Embryonic facial prominence (tissue), 1 donor: ENCODE results near the gene PLLP.

Experiments used
- DNase-seq: peaks from one replicate; pipeline ENCODE4 v3.0.0-alpha.2; 2016; ENCODE audit errors: extremely low spot score

Gene PLLP, protein sequence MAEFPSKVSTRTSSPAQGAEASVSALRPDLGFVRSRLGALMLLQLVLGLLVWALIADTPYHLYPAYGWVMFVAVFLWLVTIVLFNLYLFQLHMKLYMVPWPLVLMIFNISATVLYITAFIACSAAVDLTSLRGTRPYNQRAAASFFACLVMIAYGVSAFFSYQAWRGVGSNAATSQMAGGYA

DNA sequence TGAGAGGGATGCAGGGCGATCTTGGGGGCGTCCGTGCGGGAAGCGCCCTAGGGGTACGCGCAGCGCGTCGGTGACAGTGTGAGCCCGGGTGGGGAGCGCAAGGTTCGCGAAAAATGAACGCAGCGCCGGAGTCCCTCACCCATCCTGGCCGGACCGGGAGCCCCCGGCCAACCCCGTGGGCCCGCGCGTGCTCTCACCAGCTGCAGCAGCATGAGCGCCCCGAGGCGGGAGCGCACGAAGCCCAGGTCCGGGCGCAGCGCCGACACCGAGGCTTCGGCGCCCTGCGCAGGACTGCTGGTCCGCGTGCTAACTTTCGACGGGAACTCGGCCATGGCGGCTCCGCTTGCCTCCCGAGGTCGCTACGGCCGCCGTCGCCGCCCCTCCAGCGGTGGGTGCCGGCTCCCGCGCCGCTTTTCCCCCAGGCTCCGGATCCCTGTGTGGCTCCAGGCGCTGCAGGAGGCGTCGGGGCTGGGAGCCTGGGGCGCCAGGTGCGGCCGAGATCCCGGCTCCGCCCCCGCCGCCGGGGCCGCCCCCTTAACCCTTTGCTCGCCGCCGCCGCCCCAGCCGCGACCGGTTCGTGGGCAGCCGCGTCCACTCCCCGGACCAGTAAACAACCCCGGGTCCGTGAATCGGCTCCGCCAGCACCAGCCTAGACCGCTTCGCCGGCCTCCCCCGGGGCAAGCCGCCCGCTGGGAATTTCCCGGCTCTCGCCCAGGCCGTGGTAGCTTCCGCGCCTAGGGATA is at the start of gene PLLP:
Gene PLLP (minus strand): TSS at position 464 of the 743 bp plus-strand sequence. CDS start 132 bp downstream, at position 332.
- DNase-seq = no peak

DNA sequence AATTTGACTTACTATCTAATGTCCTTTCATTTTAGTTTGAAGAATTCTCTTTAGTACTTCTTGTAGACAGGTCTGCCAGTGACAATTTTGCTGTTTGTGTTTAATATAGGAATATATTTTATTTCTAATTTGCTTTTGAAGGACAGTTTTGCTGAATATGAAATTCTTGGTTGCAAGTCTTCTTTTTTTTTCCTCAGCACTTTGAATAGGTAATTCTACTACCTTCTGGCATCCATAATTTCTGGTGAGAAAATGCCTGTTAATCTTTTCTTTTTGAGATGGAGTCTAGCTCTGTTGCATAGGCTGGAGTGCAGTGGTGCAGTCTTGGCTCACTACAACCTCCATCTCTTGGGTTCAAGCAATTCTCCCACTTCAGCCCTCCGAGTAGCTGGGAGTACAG is 48.9 kb upstream of the PLLP start:
- no peak for DNase-seq

DNA sequence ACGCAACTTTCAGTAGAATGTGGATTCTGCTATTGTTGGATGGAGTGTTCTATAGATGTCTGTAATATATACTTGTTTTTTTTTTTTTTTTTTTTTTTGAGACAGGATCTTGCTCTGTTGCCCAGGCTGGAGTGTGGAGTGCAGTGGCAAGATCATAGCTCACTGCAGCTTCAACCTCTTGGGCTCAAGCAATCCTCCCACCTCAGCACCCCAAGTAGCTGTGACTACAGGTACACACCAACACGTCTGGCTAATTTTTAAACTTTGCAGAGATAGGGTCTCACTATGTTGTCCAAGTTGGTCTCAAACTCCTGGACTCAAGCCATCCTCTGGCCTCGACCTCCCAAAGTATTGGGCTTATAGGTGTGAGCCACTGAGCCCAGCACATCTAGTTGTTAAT is 46.9 kb upstream of the PLLP start:
- DNase-seq = no peak

DNA sequence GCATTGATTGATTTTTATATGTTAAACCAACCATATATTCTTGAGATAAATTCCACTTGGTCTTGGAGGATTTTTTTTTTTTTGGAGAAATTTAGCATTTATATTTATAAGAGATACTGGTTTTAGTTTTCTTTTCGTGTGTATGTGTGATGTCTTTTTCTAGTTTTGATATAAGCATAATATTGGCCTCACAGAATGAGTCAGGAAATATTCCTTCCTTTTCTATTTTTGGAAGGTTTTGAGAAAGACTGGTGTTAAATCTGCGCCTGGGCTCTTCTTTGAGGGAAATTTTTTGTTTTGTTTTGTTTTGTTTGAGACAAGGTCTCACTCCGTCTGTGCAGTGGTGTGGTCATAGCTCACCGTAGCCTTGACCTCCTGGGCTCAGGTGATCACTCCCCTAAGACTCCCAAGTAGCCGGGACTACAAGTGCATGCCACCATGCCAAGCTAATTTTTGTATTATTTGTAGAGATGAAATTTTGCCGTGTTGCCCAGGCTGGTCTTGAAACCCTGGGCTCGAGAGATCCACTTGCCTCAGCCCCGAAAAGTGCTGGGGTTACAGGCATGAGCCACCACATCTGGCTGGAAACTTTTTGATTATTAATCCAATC is 45.4 kb upstream of the PLLP start:
- DNase-seq = no peak

GRCh38 chr16:57325458-57325857 is 41.0 kb upstream of the PLLP start:
- DNase-seq = no peak

GRCh38 chr16:57324749-57325148 is 40.3 kb upstream of the PLLP start:
- DNase-seq = no peak

DNA sequence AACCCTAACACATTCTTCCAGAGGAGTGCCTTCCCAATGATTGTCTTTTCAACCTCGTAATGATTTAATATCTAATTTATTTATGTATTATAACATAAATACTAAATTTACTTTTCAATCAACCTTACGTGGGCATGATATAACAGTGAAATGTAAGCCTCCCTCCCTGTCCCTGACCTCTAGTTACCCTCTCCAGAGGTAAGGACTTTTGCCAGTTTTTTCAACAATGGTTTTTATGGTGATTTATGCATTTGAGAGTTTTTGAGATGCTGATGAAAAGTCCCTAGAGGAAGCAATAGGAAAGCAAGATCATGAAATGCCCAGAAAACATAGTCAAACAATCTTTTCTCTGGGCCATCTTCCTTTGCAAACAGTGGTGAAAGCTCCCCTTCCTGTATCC is 35.2 kb upstream of the PLLP start:
- no peak for DNase-seq

GRCh38 chr16:57318240-57318970 is 33.9 kb upstream of the PLLP start:
- DNase-seq = no peak

GRCh38 chr16:57316390-57317017 is 32.0 kb upstream of the PLLP start:
- no peak for DNase-seq

DNA sequence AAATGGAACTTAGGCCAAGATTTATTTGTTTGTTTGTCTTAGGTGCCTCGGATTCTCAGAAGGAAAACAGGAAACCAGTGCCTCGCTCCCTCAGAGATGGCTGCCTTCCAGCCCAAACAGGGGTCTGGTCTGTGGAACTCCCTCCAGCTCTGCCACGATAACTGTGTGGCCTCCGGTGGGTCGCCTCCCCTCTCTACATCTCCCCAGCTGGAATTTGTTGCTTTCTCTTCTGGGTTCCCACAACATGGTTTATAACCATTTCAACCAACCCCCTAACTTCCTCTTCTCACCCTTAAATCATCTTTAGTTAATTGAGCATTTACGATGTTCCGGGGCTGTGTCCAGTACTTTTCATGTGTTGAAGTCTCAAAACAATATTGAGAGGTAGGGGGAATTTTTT is 30.9 kb upstream of the PLLP start:
- DNase-seq = no peak

DNA sequence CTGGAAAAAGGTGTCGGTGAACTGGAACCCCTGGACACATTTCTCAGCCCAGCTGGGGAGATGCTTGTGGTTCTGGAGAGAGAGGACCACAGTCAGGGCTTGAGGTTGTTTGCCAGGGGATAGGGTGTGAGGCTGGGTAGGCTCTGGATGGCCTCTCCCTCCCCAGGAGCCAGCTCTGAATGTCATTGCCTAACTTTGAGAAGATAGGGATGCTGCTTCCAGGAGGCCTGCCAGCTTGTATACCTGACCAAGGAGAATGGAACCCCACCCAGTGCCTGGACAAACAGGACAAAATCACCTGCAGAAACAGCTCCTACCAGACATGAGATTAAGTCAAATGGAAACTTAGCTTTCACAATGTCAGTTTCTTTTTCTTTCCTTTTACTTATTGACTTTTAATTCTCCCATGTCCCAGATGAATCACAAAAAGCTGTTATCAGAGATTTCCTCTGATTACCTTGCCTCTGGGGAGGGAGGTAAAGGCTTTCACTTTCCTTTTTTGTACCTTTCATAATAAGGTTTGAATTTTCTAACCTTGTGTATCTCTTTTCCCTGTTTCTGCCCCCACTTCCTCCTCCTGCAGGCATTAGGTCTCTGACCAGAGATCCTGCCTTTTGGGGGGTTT is 29.8 kb upstream of the PLLP start:
- no peak for DNase-seq

- no peak for DNase-seq
Measured at GRCh38 chr16:57313509-57313908, 29.0 kb upstream of the PLLP start.

- no peak for DNase-seq
Measured at GRCh38 chr16:57310801-57311200, 26.3 kb upstream of the PLLP start.

- DNase-seq = no peak
Measured at GRCh38 chr16:57308041-57308440, 23.6 kb upstream of the PLLP start.

DNA sequence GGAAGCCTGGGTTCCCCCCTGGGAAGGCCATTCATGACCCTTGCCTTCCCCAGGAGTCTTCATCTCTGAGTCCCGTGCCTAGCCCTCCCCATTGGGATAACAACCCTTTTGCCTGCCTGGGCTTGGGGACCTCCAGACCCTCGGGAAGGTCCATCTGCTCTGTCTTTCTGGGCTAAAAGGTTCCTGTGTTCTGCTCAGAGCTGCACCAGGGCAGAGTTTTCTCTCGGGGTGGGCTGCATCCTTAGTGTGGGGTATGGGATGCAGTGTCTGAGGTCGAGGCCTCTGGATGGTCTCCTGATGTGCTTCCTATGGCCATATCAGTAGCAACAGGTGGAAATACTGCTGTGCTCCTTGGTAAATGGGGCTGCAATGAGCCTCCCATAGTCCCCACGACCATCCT is 22.9 kb upstream of the PLLP start:
- DNase-seq = no peak

DNA sequence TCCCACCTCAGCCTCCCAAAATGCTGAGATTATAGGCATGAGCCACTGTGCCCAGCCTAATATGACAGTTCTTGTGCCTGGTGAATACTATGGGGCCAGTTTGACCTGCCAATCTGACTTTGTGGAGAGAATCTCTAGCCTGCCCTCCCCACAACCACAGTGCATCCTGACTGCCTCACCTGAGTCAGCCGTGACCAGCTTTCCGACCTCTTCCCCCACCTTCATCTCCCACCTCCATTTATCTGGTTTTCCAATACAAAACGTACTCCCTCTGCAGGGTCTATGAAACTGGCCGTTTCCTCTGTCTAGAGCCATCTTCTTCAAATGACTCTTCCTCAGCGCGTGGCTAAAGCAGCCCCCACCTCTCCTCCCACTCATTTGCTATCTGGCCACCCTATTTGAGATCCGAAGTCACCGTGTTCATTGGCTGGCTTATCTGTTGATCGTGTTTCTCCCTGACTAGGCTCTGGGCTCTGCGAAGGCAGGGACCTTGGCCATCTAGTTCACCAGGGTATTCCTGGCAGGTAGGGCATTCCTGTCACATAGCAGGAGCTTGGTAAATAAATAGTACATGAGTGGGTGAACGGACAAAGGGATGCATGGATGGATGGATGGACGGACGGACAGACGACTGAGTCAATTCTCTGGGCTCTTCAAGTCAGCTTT is 22.3 kb upstream of the PLLP start:
- no peak for DNase-seq

GRCh38 chr16:57305159-57305811 is 20.8 kb upstream of the PLLP start:
- DNase-seq = no peak

DNA sequence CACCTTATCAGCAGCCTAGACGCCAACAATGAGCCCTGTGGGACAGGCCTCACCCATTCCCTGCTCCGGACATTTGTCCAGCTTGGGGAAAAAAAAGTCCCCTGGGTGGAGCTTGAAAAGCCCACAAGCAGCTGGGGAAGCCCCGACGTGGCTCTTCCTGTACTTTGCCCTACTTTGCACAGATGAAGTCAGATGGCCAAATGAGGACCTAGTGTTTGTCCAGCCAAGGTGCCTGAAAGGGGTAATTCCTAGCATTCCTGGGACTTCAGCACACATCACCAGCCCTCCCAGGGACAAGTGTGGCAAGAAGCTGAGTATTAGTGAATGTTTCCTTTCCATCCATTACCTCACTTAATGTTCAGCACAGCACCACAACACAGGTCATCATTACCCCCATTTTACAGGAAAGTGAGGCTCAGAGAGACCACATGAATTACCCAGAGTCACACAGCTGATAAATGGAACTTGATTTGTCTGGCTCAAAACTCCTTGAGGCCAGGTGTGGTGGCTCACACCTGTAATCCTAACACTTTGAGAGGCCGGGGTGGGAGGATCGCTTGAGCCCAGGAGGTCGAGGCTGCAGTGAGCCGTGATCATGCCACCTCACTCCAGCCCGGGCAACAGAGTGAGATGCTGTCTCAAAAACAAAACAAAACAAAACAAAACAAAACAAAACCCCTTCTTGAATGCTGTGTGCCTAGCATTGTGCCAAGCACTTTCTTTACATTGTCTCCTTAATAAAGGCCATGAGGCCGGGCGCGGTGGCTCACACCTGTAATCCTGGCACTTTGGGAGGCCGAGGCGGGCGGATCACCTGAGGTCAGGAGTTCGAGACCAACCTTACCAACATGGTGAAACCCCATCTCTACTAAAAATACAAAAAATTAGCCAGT is 19.9 kb upstream of the PLLP start:
- no peak for DNase-seq

- no peak for DNase-seq
Measured at GRCh38 chr16:57303910-57304168, 19.4 kb upstream of the PLLP start.
